SK-N-MC (cell line): Measurements from ENCODE around the gene KPNA1.
A peak's percentile ranks its signal among the peaks of the same experiment; 100 is the strongest.
"Not testable (repeated sequence)": the region's sequence is repeated elsewhere in the genome, so short reads cannot be mapped to it uniquely, and the experiment has no call there.

Experiments
- DNase-seq: peaks from one replicate; pipeline ENCODE4 v3.0.0-alpha.2; 2011; ENCODE audit warnings: low read depth, low spot score
- H3K27ac ChIP-seq: fragments of 200-600 bp; sonication (generic); 2 replicates; pipeline ENCODE4 v1.5.1; 2016; ENCODE audit warnings: mixed run types
- H3K36me3 ChIP-seq: fragments of 200-600 bp; sonication (generic); 2 replicates; pipeline ENCODE4 v1.6.1; 2017; ENCODE audit warnings: antibody characterized with exemption, low read length, mixed read lengths; ENCODE audit not compliant: insufficient read depth
- H3K4me3 ChIP-seq: fragments of 200-600 bp; sonication (generic); 2 replicates; pipeline ENCODE4 v1.5.1; 2016
- H3K9ac ChIP-seq: fragments of 200-600 bp; sonication (generic); 2 replicates; pipeline ENCODE4 v1.8.0; 2017; ENCODE audit warnings: mixed run types, mixed read lengths; ENCODE audit not compliant: insufficient read length
- H3K9me3 ChIP-seq: fragments of 200-600 bp; sonication (generic); 2 replicates; pipeline ENCODE4 v1.6.1; 2017; ENCODE audit warnings: low read depth, mild to moderate bottlenecking, antibody characterized with exemption, low read length, moderate library complexity, mixed read lengths
- EZH2 ChIP-seq: fragments of 200-600 bp; sonication (generic); IDR thresholded peaks from one replicate; pipeline ENCODE4 v1.6.1; 2017; ENCODE audit warnings: antibody characterized with exemption
- FOXP2 ChIP-seq: optimal IDR thresholded peaks from 2 replicates; pipeline ENCODE3; 2011; ENCODE audit warnings: mild to moderate bottlenecking, moderate library complexity; ENCODE audit not compliant: insufficient read depth; ENCODE audit errors: extremely low read length, control extremely low read depth
- POLR2AphosphoS5 ChIP-seq: IDR thresholded peaks from 2 replicates; pipeline ENCODE4 v1.6.1; 2012; ENCODE audit warnings: mild to moderate bottlenecking, low read depth, low read length, borderline replicate concordance

KPNA1 gene

GRCh38 chr3:122502139-122502538 lies 12.6 kb downstream of the KPNA1 start:
- no peak overlapping the region for H3K4me3 ChIP-seq
- H3K36me3 ChIP-seq: peaks cover 41% of the 10 kb centered on the region
- H3K27ac ChIP-seq: no peak overlapping the region
- H3K9ac ChIP-seq: no peak overlapping the region
- no peaks in the 10 kb centered on the region; the same call in 1 of the 2 replicates for H3K9me3 ChIP-seq
- no peak for DNase-seq
- TF ChIP-seq EZH2 (no peak), FOXP2 (no peak), POLR2AphosphoS5 (no peak)

DNA sequence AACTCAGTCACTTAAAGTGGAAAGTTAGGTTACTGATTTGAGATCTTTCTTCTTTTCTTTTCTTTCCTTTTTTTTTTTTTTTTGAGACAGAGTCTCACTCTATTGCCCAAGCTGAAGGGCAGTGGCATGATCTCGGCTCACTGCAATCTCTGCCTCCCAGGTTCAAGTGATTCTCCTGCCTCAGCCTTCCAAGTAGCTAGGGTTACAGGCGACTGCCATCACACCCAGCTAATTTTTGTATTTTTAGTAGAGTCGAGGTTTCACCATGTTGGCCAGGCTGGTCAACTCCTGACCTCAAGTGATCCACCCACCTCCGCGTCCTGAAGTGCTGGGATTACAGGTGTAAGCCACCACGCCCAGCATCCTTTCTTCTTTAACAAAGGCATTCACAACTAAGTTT lies 13.8 kb downstream of the KPNA1 start:
- DNase-seq, H3K27ac ChIP-seq, H3K9ac ChIP-seq: not testable (repeated sequence)

GRCh38 chr3:122498152-122498551 lies 16.6 kb downstream of the KPNA1 start:
- Histone ChIP-seq H3K4me3 (no peak overlapping the region), H3K9ac (no peak overlapping the region), H3K27ac (no peak overlapping the region), H3K36me3 (peaks cover 54% of the 10 kb centered on the region), H3K9me3 (no peaks in the 10 kb centered on the region)
- TF ChIP-seq FOXP2 (no peak), POLR2AphosphoS5 (no peak), EZH2 (no peak)
- no peak for DNase-seq

More for the DNA sequence above, 13.8 kb downstream of the KPNA1 start:
- not testable (repeated sequence) for H3K4me3 ChIP-seq, H3K9me3 ChIP-seq
- H3K36me3 ChIP-seq: peaks cover 43% of the 10 kb centered on the region

DNA sequence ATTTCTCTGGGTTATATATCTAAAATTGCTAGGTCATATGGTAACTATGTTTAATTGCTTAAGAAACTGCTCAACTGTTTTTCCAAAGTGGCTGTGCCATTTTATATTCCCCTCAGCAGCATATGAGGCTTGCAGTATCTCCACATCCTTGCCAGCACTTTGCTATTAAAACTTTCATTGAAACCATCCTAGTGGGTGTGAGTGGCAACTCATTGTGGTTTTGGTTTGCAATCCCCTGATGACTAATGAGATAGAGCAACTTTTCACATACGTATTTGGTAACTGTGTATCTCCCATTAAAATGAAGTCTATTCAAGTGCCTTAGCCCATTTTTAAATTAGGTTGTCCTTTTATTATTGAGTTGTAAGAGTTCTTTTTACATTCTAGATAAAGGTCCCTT lies 17.3 kb downstream of the KPNA1 start:
- no peak for TF ChIP-seq POLR2AphosphoS5
- no peak for TF ChIP-seq FOXP2
- no peak for TF ChIP-seq EZH2
- DNase-seq: no peak
- Histone ChIP-seq H3K27ac (no peak overlapping the region), H3K9me3 (no peaks in the 10 kb centered on the region), H3K36me3 (peaks cover 61% of the 10 kb centered on the region), H3K9ac (no peak overlapping the region), H3K4me3 (no peak overlapping the region)

GRCh38 chr3:122496508-122496907 lies 18.2 kb downstream of the KPNA1 start:
- Histone ChIP-seq H3K36me3 (peaks cover 64% of the 10 kb centered on the region), H3K27ac (no peak overlapping the region), H3K9ac (no peak overlapping the region), H3K9me3 (no peaks in the 10 kb centered on the region), H3K4me3 (no peak overlapping the region)
- DNase-seq: no peak
- no peak for TF ChIP-seq EZH2
- TF ChIP-seq FOXP2: no peak
- no peak for TF ChIP-seq POLR2AphosphoS5

- DNase-seq: peak; percentile 84
- Histone ChIP-seq H3K27ac (peak overlapping the region; percentile 79), H3K9me3 (no peaks in the 10 kb centered on the region), H3K4me3 (no peak overlapping the region), H3K9ac (no peak overlapping the region), H3K36me3 (peaks cover 83% of the 10 kb centered on the region)
- TF ChIP-seq POLR2AphosphoS5 (peak; percentile 39; the same call in 1 of the 2 replicates), EZH2 (no peak)
Measured at GRCh38 chr3:122493296-122493695, 21.4 kb downstream of the KPNA1 start.

- Histone ChIP-seq H3K4me3 (no peak overlapping the region), H3K9me3 (no peaks in the 10 kb centered on the region), H3K27ac (no peak overlapping the region), H3K36me3 (peaks cover 67% of the 10 kb centered on the region), H3K9ac (no peak overlapping the region)
- TF ChIP-seq EZH2: no peak
- TF ChIP-seq POLR2AphosphoS5: no peak
- TF ChIP-seq FOXP2: no peak
- no peak for DNase-seq
Measured at GRCh38 chr3:122488262-122488973, 26.3 kb downstream of the KPNA1 start.

DNA sequence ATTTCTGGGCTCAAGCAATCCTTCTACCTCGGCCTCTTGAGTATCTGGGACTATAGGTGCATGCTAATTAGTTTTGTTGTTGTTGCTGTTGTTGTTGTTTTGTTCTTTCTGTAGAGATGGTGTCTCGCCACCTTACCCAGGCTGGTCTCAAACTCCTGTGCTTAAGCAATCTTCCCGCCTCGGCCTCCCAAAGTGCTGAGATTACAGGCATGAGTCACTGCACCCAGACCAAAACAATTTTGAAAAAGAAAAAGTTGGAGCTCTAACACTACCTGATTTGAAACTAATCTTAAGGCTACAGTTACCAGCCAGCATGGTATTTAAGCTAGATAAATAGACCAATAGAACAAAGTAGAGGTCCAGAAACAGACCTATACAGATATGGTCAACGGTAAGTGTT lies 29.8 kb downstream of the KPNA1 start:
- H3K4me3 ChIP-seq: no peak overlapping the region
- TF ChIP-seq EZH2: no peak
- TF ChIP-seq FOXP2: no peak
- TF ChIP-seq POLR2AphosphoS5: no peak
- H3K9ac ChIP-seq: no peak overlapping the region
- peaks cover 53% of the 10 kb centered on the region for H3K36me3 ChIP-seq
- H3K9me3 ChIP-seq: no peaks in the 10 kb centered on the region
- no peak overlapping the region for H3K27ac ChIP-seq
- no peak for DNase-seq

- no peak for TF ChIP-seq FOXP2
- TF ChIP-seq POLR2AphosphoS5: no peak
- TF ChIP-seq EZH2: no peak
- Histone ChIP-seq H3K27ac (no peak overlapping the region), H3K4me3 (no peak overlapping the region), H3K36me3 (peaks cover 35% of the 10 kb centered on the region), H3K9ac (no peak overlapping the region), H3K9me3 (no peaks in the 10 kb centered on the region)
- no peak for DNase-seq
Measured at GRCh38 chr3:122481390-122481789, 33.3 kb downstream of the KPNA1 start.
